ENCODE results near the gene MED20. TPM values are rescaled to one million over a fixed set of nuclear protein-coding genes. Genes with fewer than 3 reads are reported as not detected.

The MED20 gene
- total RNA-seq, 1 donor from 2014 or later, result 15.9 TPM

- DNase-seq, result no peak
Observed at GRCh38 chr6:41914343-41914742, 6.6 kb downstream of the MED20 start.

DNA sequence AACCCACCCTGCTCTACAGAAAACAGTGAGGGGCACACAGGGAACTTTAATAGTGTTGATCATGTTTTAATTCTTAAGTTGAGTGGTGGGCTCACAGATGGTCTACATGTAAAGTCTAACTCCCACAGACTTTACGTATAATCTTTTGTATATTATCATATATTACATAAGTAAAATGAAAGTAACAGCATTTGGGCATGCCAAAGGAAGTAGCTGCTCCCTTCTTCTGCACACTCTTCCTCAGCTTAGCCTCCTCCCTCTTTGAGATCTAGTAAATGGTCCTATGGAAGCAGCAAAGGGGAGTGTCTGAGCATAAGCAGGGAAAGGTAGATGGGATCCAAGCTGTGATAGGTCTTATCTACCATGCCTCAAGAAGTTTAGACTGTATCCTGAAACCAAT, 11.2 kb downstream of the MED20 start:
- DNase-seq, result no peak

- no peak for DNase-seq
Observed at GRCh38 chr6:41901882-41902519, 18.9 kb downstream of the MED20 start.

- no peak for DNase-seq
Observed at GRCh38 chr6:41900861-41901260, 20.1 kb downstream of the MED20 start.

- DNase-seq, result no peak
Observed at GRCh38 chr6:41896281-41896680, 24.7 kb downstream of the MED20 start.

GRCh38 chr6:41895300-41896233, 25.4 kb downstream of the MED20 start, which contains the start of gene USP49:
Gene USP49, minus strand, starts transcription at chr6:41895375. Its CDS starts 88,392 bp downstream, at chr6:41806983.
- peak; percentile 88 for DNase-seq

- DNase-seq, result no peak
Observed at GRCh38 chr6:41894366-41895299, 26.3 kb downstream of the MED20 start.

DNA sequence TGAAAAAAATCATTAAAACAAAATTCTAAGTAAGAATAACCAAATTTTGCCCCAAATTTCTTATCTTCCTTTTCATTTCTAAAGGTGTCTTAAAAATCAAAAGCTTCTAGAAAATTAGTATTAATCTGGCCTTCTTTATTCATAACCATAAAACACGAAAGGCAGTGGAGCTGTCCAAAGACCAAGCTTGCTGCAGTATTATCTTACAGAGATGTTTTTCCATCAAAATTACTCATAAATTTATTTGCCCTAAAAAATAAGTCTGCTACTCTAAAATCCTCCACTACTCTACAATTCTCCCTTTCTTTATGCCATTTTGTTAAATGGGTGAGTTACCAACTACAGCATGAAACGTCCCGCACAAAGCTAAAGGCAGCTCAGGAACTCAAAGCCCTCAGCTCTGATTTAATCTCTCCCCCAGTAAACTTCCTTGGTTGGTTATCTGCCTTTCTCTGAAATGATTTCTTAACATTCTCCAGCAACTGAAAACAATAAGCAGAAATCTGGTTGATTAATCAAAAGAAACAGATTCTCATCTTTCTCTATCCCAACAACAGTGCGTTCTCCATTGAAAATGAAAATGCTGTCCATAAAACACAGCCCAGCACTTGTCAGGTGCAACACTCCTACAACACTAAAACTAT, 27.9 kb downstream of the MED20 start:
- DNase-seq, result no peak

GRCh38 chr6:41887331-41887751, 33.6 kb downstream of the MED20 start:
- DNase-seq, result no peak

DNA sequence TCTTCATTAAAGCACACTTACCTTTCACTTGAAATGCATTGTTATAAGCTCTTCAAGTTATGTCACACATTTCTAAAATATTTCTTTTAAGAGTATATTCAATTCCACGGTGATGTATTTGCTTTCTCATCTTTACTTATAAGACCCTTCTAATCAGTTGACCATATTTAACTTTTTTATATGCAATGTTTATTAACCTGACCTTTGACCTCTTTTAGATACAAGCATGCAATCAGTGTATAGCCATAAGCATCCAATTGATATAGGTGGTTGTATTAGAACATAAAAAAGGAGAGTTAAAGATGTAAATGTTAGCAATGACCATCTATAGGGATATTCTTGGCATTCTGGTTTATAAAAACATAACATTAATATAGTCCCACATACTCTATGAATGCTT, 35.0 kb downstream of the MED20 start:
- no peak for DNase-seq

- no peak for DNase-seq
Observed at GRCh38 chr6:41884957-41885356, 36.0 kb downstream of the MED20 start.

DNA sequence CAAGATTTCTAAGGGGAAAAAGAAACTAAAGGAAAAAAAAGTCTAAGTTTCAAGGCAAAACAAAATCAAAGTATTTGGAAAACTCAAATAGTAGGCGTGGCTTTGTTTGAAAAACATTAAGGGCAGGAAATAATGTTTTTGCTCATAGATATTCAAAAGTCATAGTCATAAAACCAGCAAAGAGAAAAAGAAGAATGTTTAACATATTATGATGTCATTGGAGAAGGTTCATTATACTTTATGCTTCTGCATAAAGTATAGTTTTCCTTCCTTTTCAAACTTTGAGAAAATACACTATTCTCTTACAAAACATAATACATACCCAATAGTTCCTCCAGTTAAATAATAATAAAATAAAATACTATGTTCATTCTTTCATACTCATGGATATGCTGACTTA, 39.4 kb downstream of the MED20 start:
- no peak for DNase-seq

GRCh38 chr6:41878961-41879405, 42.0 kb downstream of the MED20 start:
- DNase-seq, result no peak

- no peak for DNase-seq
Observed at GRCh38 chr6:41878246-41878645, 42.7 kb downstream of the MED20 start.

- no peak for DNase-seq
Observed at GRCh38 chr6:41877051-41877680, 43.8 kb downstream of the MED20 start.

GRCh38 chr6:41874741-41875140, 46.2 kb downstream of the MED20 start:
- no peak for DNase-seq

DNA sequence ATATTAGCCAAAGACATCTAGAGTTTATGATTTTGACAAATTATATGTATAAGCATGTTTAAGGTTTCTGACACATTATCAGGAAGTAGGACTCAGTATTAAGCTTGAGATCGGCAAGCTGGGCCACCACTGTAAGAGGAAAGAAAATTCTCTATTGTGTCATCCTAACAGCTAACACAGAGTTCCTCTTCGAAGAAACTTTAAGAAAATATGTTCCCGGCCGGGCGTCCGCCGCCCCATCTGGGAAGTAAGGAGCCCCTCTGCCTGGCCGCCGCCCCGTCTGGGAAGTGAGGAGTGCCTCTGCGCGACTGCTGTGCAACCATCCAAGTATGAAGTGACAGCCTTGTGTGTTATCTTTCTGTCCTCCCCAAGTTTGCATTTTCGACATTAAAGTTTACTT, 48.8 kb downstream of the MED20 start:
- no peak for DNase-seq

- DNase-seq, result no peak
Observed at GRCh38 chr6:41871691-41872090, 49.2 kb downstream of the MED20 start.

DNA sequence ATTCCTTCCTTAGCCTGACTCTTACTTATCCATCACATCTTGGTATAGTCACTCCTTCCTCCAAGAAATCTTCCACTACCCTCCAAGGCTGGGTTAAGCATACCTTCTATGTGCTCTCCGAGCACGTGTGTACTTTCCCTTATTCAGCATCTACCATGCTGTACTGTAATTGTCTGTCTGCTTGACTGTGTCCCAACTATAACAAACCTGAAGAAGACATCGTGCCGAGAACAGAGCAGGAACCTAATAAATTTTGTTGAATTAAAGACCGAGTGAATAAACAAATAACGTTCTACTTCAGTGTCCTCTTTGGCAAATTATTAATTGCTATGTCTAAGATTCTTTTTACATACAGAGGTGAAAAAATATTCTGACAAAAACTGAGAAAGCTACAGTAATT, 61.6 kb downstream of the MED20 start:
- no peak for DNase-seq

DNA sequence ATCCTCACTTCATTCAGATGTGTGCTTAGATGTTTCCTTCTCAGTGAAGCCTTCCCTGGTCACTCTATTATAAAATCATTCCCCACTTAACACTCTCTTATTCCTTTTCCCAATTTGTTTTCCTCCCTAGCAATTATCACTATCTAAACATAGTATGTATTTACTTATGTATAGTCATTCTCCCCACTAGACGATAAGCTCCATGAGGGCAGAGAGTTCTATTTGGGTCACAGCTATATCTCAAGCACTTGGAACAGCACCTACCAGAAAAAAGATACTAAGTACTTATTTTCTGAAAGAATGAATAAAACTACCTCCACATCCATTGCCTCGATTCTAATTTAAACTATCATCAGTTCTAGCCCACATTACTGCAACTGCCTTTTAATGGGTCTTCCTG, 62.2 kb downstream of the MED20 start:
- no peak for DNase-seq

Data from occipital lobe (tissue), 2 donors.